Ecto neural progenitor cell (in vitro differentiated cells): Measurements from ENCODE around the gene TRMU.
"Not testable (repeated sequence)": the region's sequence is repeated elsewhere in the genome, so short reads cannot be mapped to it uniquely, and the experiment has no call there.

Experiments used
- DNase-seq: peaks from one replicate; pipeline ENCODE4 v3.0.0-alpha.2; 2018; ENCODE audit warnings: low spot score

TRMU gene

GRCh38 chr22:46300491-46300890 is 35.0 kb upstream of the TRMU start:
- DNase-seq = no peak

GRCh38 chr22:46303347-46303965 is 32.1 kb upstream of the TRMU start:
- no peak for DNase-seq

GRCh38 chr22:46308283-46308988 is 27.1 kb upstream of the TRMU start:
- no peak for DNase-seq

GRCh38 chr22:46309526-46310085 is 25.9 kb upstream of the TRMU start:
- DNase-seq = no peak

GRCh38 chr22:46312056-46312455 is 23.5 kb upstream of the TRMU start:
- DNase-seq = no peak

- DNase-seq = not testable (repeated sequence)
Measured at GRCh38 chr22:46312848-46313247, 22.7 kb upstream of the TRMU start.

- no peak for DNase-seq
Measured at GRCh38 chr22:46315976-46316375, 19.5 kb upstream of the TRMU start.

- DNase-seq = no peak
Measured at GRCh38 chr22:46317646-46318045, 17.9 kb upstream of the TRMU start.

- DNase-seq = no peak
Measured at GRCh38 chr22:46318576-46318975, 16.9 kb upstream of the TRMU start.

- no peak for DNase-seq
Measured at GRCh38 chr22:46319319-46319718, 16.2 kb upstream of the TRMU start.

- DNase-seq = no peak
Measured at GRCh38 chr22:46320166-46320710, 15.3 kb upstream of the TRMU start.

- DNase-seq = no peak
Measured at GRCh38 chr22:46320716-46321386, 14.7 kb upstream of the TRMU start.

- DNase-seq = no peak
Measured at GRCh38 chr22:46322711-46323110, 12.8 kb upstream of the TRMU start.

- no peak for DNase-seq
Measured at GRCh38 chr22:46323162-46323561, 12.4 kb upstream of the TRMU start.

- no peak for DNase-seq
Measured at GRCh38 chr22:46326066-46326680, 9.3 kb upstream of the TRMU start.

GRCh38 chr22:46327691-46328465 is 7.6 kb upstream of the TRMU start:
- no peak for DNase-seq

GRCh38 chr22:46328797-46329196 is 6.7 kb upstream of the TRMU start:
- DNase-seq = no peak

- no peak for DNase-seq
Measured at GRCh38 chr22:46329616-46330015, 5.9 kb upstream of the TRMU start.

GRCh38 chr22:46330426-46330825 is 5.1 kb upstream of the TRMU start:
- no peak for DNase-seq

GRCh38 chr22:46331496-46331895 is 4.0 kb upstream of the TRMU start:
- no peak for DNase-seq
